AG09309 (cell line): Measurements from ENCODE around the gene TKT.

Source experiments
- DNase-seq: peaks from one replicate; pipeline ENCODE4 v3.0.0-alpha.2; 2010; ENCODE audit warnings: low read depth
- H3K4me3 ChIP-seq: 2 replicates; pipeline ENCODE4 v1.5.1; 2011; ENCODE audit warnings: mild to moderate bottlenecking, low read depth, low read length, moderate library complexity; ENCODE audit not compliant: control insufficient read depth
- CTCF ChIP-seq: IDR thresholded peaks from 2 replicates; pipeline ENCODE4 v1.5.1; 2011; ENCODE audit warnings: mild to moderate bottlenecking, low read depth, low read length, inconsistent platforms; ENCODE audit not compliant: insufficient read depth, control insufficient read depth; ENCODE audit errors: missing control alignments

Gene TKT

DNA sequence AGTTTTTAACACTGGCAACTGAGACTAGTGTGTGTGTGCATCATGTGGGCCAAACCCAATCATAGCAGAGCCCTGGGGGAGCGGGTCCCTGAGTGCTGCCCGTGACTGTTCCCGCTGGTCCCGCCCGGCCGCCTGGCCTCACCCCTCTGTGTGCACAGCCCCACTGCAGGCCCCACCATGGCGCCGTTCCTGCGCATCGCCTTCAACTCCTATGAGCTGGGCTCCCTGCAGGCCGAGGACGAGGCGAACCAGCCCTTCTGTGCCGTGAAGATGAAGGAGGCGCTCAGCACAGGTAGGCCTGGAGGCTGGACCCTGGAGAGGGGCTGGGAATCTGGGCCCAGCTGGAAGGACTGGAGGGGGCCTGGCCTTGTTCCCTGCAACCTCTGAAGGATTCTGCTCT, 77.6 kb downstream of the TKT start:
- no peak for TF ChIP-seq CTCF
- DNase-seq: no peak
- no peak overlapping the region for H3K4me3 ChIP-seq

GRCh38 chr3:53175613-53176540, 79.9 kb downstream of the TKT start:
- H3K4me3 ChIP-seq: no peak overlapping the region
- no peak for TF ChIP-seq CTCF
- DNase-seq: no peak
